GM19468 (cell line): ENCODE results near the gene MOB3A.

Experiments used
- ATAC-seq: cut with Tn5 transposase; IDR thresholded peaks from one replicate; pipeline ENCODE4 v1.9.1; 2021; ENCODE audit warnings: mild to moderate bottlenecking, moderate library complexity, moderate number of reproducible peaks; ENCODE audit not compliant: unreplicated experiment; ENCODE audit errors: extremely low read depth

MOB3A gene

DNA sequence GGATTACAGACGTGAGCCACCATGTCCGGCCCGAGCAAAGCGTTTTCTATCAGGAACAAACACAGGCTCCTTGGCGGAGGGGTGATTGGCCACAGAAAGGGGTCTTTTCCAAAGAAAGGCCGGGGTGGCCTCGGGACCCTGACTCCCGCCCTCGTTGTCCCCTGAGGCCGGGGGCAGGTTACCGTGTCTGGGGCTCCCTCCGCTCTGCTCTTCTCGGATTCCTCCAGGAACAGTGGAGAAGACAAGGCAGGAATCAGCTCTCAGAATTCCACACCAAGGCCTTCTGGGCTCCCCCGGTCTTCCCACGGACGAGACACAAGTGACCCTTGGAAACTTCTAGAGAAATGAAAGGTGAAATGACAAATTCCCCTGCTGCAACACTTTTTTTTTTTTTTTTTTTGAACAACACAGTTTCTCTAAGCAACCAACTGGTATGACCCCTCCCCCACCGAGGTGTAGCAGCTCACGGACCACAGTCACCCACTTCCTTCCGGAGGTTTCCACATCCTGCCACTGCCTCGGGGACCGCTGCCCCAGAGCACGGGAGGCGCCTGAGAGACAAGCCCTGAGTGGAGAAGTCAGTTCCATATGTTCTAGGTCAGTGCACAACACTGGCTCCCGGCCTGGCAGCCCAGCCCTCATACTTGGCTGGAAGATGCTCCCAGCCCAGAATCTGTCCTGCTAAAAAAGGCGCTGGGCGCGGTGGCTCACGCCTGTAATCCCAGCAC is 11.0 kb downstream of the MOB3A start:
- no peak for ATAC-seq

DNA sequence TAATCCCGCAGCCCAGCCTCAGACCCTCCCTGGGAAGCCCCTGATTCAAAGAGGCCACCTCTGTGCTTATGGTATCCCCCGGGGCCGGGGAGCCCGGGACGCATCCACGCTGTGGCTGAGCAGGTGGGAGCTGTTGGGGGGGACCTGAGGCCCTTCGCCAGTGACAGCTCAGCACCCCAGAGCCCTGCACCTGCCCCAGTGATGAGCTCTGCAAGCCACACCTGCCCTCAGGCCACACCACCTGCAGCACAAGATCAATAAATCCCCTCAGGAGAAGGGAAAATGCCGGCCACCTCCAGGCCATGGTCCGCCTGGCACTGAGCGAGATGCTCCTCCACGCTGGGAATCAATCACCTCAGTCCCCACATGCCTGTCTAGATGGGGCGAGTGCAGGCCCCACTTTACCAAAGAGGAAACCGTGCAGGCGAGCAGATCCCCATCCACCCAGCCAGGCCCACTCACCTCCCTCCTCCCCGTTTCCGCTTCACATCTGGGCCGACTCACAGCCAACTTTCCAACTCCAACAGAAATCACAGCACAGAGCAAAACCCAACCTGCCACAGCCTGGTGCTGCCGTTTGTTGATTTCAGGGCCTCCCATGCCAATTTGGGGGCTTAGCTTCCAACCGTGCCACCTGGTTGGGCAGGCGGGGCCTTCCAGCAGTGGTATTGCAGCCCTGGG is 12.8 kb downstream of the MOB3A start:
- no peak for ATAC-seq

DNA sequence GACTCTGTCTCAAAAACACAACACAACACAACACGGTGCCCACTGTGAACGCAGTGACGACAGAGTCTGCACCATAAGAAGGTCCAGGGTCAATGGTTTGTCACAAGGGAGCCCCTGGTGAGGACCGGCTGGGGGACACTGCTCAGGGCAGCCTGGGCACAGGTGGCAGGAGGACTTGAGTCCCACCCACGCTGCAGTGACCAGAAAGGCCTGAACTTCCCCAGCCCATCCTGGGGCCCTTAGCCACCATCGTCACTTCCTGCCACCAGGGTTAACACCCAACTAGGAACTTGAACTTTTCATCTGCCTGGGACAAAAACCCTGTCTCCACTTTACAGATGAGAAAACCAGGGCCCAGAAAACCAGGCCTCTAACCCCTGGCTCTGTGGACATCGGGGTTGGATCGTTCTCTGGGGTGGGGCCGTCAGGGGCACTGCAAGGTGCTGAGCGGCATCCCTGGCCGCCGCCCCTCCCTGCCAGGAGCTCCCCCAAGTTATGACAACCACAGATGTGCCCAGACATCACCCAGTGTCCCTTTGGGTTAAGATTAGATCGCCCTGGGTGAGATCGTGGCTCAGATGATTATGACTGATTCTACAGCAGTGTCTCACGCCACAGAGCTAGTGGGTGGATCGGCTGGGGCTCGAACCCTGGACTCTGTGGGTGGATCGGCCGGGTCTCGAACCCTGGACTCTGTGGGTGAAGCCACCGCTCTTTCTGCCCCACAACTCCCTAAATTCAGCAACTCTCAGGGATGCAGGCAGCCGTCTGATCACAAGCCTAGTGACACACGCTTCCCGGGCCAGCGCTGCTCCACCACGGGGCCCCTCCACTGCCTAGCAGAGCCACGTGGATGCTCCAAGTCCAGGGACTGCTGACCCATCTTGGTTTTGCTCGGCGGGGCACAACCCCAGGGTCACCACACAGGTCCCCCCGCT is 14.0 kb downstream of the MOB3A start:
- no peak for ATAC-seq

DNA sequence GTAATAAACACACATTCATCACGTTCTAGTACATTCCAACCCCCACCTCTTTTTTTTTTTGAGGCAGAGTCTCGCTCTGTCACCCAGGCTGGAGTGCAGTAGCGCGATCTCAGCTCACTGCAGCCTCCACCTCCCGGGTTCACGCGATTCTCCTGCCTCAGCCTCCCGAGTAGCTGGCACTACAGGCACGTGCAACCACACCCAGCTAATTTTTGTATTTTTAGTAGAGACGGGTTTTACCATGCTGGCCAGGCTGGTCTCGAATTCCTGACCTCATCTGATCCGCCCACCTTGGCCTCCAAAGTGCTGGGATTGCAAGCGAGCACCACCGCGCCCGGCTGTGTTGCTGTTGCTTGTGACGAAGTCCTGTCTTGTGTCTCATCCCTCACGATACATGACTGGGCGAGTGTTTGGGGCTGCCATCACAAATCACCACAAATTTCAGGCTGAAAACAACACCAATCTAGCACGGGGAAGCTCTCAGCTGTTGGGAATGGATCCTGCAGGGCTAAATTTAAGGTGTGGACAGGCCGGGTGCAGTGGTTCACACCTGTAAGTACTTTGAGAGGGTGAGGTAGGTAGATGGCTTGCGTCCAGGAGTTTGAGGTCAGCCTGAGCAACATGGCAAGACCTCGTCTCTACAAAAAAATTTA is 15.7 kb downstream of the MOB3A start:
- no peak for ATAC-seq

DNA sequence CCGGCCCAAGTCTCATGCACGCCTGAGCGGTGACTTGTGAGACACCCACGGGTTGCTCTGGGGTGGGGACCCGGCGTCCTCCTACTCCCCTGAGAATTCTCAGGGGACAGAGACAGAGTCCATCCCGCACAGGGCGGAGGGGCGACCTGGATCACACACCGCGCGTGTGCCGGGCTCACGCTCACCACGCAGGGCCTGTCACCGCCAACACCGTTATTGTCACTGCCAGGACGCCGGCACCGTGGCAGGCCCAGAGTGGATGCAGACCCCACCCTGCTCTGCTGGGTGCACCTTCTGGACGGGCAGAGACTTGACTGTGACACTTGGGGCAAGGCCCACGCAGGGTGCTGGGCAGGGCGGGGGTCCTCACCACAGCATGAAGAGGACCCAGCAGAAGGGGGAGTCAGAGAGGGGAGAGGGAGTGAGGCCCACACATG is 16.2 kb downstream of the MOB3A start:
- no peak for ATAC-seq

DNA sequence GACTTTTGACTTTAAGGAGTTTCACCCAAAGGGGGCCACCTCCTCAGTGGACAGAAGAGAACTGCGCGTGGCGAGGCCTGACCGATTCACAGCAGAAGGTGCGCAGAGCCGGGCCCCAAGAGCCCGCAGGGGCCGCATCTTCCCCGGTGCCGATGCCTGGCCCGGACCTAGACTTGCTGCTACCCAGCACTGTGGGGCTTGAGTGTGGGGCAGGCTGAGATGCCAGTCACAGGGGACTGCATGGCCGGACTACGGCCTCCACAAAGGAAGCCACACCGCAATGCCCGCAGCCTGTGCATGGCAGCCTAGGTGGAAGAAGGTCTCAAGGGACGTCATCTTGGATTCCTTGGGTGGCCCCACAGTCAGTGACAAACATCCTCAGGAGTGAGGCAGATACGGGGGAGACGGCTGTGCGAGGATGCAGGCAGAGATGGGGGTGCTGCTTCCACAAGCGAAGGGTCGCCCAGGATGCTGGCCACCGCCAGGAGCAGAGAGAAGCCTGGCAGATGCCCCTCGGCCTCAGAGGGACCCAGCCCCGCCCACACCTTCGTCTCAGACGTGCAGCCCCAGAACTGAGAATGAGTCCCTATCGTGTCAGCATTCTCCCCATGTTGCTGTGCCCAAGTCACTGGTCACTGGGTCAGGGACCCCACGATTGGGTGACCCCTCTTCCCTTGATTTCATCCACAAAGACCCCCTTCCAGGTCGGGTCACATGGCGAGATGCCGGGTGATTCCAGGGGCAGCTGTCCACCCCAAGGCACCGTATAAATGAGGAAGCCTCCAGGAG is 16.9 kb downstream of the MOB3A start:
- no peak for ATAC-seq

DNA sequence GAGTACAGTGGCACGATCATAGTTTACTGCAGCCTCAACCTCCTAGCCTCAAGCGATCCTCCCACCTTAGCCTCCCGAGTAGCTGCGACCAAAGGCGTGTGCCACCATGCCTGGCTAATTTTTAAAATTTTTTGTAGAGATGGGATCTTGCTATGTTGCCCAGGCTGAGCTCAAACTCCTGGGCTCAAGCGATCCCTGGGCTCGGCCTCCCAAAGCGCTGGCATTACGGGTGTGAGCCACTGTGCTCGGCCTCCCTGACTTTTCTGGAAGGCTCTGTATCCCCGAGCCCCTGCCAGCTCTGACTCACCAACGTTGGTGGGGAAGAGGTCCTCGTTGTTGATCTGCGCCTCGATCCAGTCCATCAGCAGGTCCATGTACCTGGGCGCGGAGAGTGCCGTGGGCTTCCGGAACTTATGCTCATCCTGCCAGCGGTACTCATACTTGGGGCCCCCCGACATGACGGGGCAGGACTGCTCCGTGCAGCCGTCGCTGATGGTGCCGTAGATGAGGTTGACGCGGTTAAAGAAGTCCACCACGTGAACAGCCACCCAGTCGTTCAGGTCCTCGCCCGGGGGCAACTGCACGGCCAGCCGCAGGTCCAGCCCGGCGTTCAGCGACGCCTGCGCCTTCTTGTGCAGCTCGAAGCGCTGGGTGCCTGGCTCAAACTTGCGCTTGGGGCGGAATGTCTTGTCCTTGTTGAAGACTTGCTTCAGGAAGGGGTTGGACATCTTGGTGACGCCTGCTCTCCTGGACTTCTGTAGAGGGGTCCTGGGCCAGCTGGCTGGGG is 18.1 kb downstream of the MOB3A start:
- no peak for ATAC-seq

DNA sequence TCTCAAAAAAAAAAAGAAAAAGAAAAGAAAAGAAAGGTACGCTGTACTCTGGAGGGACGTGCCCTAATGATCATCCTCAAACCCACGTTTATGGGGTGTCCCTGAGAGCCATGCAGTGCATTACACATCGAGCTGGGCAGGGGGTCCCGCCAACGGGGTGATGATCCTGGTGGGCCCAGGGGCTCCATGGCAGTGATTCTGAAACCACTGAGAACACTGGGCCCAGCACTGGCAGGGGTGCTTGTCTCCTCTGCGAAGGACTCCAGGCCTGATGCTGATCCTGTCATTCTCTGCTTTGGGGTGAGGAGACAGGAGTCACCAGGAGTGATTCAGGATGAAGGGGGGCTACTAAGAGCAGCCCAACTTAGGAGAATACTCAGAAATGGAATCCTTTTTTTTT is 18.7 kb downstream of the MOB3A start:
- no peak for ATAC-seq

DNA sequence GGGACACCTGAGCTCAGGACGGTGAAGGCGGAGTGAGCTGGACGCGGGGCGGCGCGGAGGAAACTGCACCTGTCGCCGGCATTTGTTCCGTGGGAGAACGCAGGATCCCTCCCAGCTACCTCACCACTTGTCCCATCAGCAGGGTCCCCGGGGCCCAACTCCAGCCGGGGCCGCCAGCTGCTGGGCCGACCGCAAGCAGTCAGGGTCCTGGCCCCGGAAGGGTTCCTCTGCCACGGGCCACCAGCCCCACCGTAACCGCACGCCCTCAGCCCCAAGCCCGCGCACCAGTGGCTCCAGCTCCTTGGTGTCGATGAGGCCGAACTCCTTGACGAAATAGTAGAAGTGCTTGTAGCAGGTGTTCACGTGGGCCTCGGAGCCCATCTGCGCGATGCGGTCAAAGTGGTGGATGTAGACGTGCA is 19.6 kb downstream of the MOB3A start:
- ATAC-seq, result no peak

DNA sequence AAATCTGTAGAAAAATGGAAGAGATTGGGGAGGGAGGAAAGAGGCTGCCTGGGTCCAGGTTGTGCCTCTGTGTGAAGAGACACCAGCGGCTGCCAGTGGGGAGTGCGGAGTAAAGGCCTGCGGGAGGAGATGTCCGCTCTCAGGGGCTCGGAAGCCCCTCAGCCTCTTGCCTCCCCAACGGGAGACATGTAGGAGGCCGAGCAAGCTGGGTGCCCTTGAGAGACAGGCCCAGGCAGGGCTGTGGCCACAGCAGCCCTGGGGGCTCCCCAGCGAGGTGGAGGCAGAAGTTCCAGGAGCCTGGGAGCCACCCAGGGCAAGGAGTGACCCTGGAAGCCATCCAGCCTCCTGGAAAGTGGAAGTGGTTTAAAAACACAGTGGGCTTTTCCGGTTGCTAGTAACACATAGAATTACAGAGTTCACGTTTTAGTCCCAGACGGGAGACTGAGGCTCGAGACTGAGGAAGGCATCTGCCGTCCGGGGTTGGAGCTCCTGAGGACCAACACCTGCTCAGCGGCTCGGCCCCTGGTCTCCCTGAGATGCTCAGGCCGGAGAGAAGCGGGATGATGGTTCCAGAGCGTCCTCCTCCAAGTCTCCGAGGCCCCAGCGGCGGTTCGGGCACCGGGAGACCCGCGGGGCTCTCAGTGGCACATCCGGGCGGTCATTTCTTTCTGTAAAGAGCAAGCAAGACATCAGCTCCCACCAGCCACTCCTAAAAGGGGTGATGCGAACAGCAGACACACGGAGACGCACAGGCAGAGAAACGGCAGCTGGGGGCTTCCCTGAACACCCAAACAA is 23.2 kb downstream of the MOB3A start:
- ATAC-seq, result no peak

DNA sequence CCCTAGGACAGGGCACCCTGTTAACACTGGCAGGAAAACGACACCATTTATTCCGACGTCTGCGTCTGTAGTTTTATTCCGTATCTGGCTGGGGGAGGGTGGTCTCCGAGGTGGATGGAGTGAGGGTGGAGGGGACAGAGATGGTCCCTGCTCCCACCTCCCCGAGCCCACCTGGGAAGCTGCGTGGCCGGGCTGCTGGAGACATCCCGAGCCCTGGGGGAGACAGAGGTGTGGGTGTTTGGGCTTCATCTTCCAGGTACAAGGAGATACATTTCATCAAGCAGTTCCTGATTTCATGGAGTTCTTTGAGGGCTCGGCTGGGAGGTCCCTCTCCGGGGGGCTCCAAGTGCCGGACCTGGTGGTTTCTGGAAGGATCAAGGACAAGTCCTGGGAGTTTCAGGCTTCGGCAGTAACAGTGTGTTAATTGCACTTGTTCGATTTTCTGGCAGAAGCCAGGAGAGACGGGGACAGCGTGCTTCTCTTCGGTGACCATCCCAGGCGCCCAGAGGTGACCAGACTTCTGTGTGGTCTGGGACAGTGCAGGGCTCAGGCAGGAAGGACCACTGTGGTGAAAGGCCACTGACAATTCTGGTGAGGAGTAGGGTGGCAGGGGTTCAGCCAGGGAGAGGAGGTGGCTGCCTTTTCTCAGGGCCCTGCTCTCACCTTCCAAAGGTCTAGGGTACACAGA is 25.0 kb downstream of the MOB3A start:
- no peak for ATAC-seq

DNA sequence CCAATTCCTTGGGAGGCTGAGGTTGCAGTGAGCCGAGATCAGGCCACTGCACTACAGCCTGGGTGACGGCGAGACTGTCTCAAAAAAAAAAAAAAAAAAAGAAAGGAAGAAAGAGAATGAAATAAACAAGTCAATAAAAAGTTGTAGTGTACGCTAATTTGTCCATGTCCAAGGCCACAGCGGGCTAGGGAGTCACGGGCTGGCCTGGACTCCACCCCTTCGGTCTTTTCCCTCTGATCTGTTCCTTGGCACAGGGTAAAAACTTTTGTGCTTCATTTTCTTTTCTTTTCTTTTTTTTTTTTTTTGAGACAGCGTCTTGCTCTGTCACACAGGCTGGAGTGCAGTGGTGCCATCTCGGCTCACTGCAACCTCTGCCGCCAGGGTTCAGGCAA is 25.7 kb downstream of the MOB3A start:
- ATAC-seq, result no peak

DNA sequence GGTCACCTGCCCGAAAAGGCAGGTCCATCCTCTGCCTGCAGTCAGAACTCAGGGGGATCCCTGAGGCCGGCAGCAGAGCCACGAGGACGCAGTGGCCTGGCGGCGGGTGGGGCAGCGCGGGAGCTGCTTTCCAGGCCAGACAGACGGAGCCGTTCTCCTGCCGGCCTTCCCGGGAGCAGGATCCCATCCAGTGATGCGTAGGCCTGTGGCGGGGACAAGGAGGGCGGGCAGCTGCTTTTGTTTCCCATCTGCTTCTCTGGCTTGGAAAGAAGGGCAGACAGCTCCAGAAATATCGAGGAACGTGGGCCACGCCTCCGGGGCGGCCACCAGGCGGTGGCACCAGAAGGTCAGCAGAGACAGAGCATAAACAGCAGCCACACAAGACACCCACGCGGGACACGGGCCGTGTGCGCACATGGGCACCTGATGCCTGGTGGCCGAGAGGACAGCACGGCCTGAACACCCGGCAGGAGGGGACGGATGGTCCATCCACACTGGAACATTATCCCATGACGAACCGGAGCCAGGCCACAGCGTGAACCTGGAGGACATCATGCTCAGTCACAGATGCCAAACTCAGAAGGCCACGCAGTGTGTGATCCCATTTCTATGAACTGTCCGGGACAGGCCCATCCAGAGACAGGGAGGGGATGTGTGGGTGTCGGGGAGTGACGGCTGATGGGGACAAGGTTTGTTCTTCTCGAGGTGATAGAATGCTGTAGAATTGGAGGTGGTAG is 31.2 kb downstream of the MOB3A start:
- ATAC-seq, result no peak

DNA sequence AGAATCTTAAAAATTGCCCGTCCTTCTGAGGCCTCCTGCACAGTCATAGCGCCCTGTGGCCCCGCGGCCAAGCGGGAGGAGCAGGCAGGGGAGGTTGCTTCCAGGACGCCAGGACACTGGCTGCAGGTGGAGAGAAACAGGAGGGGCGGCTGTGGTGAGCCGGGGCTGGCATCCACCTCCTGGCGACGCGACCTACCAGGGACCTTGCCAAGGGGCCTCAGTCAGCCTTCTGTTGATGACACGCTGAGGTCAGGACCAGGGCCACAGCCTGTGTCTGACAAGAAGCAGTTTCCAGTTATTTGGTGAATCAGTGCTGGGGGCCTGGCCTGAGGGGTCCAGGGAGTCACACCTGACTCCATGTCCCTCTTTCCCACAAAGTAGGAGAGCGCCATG is 31.7 kb downstream of the MOB3A start:
- no peak for ATAC-seq

DNA sequence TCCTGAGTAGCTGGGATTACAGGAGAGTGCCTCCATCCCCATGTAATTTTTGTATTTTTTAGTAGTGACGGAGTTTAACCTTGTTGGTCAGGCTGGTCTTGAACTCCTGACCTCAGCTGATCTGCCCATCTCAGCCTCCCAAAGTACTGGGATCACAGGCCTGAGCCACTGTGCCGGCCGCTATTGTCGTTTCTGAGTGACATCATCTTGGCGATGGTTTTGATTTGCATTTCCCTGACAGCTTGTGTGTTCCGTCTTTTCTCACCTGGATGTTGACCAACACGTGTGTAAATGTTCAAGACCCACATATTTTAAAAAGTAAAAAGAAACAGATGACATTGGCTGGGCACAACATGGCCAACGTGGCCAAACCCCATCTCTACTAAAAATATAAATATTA is 32.3 kb downstream of the MOB3A start:
- no peak for ATAC-seq

DNA sequence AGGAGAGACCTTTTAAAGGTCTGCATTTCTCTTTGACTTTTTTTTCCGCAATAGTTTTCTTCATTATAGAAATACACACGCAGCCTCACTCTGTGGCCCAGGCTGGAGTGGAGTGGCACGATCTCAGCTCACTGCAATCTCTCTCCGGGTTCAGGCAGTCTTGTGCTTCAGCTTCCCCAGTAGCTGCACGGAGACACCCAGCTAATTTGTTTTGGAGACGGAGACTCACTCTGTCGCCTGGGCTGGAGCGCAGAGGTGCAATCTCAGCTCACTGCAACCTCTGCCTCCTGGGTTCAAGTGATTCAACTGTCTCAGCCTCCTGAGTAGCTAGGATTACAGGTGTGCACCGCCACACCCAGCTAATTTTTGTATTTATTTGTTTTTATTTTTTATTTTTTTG is 33.4 kb downstream of the MOB3A start:
- ATAC-seq, result no peak

DNA sequence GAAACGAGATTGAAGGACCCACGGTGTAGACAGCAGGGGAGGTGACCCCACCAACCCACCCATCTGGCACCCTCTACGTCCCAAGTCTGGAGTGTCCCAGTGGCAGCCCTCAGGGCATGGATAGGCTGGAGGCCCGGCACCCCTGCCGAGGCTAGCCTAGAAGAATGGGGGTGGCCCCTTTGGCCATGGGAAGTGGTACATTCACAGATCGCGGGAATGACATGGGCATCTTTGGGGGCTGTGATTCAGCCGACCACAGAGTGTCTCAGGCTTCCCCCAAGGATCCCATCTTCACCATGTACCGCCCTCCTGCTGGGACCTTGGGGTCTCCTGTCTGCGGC is 33.8 kb downstream of the MOB3A start:
- ATAC-seq, result no peak
